PC-9 (cell line): Measurements from ENCODE around the gene MIDN. TPM values are rescaled to one million over a fixed set of nuclear protein-coding genes. Genes with fewer than 3 reads are reported as not detected.
A peak's percentile ranks its signal among the peaks of the same experiment; 100 is the strongest.

ENCODE experiments used
- BruUV-seq: library from RNA; stranded (reverse); fragments of 400-500 nt; replicated peaks from 2 replicates; lab custom pipeline; 2021; lab: Mats Ljungman, UMichigan
- CTCF ChIA-PET: fragments of 300-600 bp; sonication (Branson Sonifier 250); formaldehyde crosslinking; loops from one replicate; lab custom pipeline; 2022; ENCODE audit warnings: antibody characterized with exemption; lab: Charles Lee
- POLR2A ChIA-PET: fragments of 300-600 bp; sonication (Branson Sonifier 250); formaldehyde crosslinking; loops from one replicate; lab custom pipeline; 2022; ENCODE audit warnings: antibody characterized with exemption; ENCODE audit not compliant: unreplicated experiment; lab: Charles Lee
- DNase-seq, 2 experiments: peaks; one replicate each; pipeline versions ENCODE4 v3.0.0 to v3.0.0-alpha.2; 2015 to 2022; ENCODE audit warnings: mixed read lengths in 1 of 2
- H2AFZ ChIP-seq: fragments of 200-600 bp; sonication (generic); 2 replicates; pipeline ENCODE4 v1.8.1; 2017; ENCODE audit warnings: antibody characterized with exemption
- H3F3A ChIP-seq: fragments of 200-600 bp; sonication (generic); 2 replicates; pipeline ENCODE4 v1.8.1; 2017; ENCODE audit warnings: antibody characterized with exemption, mild to moderate bottlenecking, low read depth; ENCODE audit not compliant: insufficient read depth
- H3K27ac ChIP-seq: fragments of 200-600 bp; sonication (generic); 2 replicates; pipeline ENCODE4 v1.6.1; 2016; ENCODE audit warnings: mixed run types
- H3K27me3 ChIP-seq: fragments of 200-600 bp; sonication (generic); 2 replicates; pipeline ENCODE4 v1.6.1; 2016; ENCODE audit warnings: low read depth, mixed run types; ENCODE audit not compliant: insufficient read depth
- H3K36me3 ChIP-seq: fragments of 200-600 bp; sonication (generic); 2 replicates; pipeline ENCODE4 v1.6.1; 2016; ENCODE audit warnings: low read depth, mixed run types
- H3K4me1 ChIP-seq: fragments of 200-600 bp; sonication (generic); replicated peaks from 2 replicates; pipeline ENCODE4 v1.6.1; 2016; ENCODE audit warnings: mixed run types; ENCODE audit not compliant: insufficient read depth
- H3K4me2 ChIP-seq: fragments of 200-600 bp; sonication (generic); 2 replicates; pipeline ENCODE4 v1.6.1; 2017; ENCODE audit warnings: mixed run types
- H3K4me3 ChIP-seq: fragments of 200-600 bp; sonication (generic); 2 replicates; pipeline ENCODE4 v1.6.1; 2016; ENCODE audit warnings: mixed run types
- H3K79me2 ChIP-seq: fragments of 200-600 bp; sonication (generic); 2 replicates; pipeline ENCODE4 v1.6.1; 2017; ENCODE audit warnings: low read depth, mixed run types
- H3K9me2 ChIP-seq: fragments of 200-600 bp; sonication (generic); 2 replicates; pipeline ENCODE4 v1.8.1; 2017; ENCODE audit warnings: mild to moderate bottlenecking; ENCODE audit not compliant: insufficient read depth
- H3K9me3 ChIP-seq: fragments of 200-600 bp; sonication (generic); 2 replicates; pipeline ENCODE4 v1.8.1; 2016; ENCODE audit warnings: low read depth; ENCODE audit not compliant: insufficient read depth
- H4K20me1 ChIP-seq: fragments of 200-600 bp; sonication (generic); 2 replicates; pipeline ENCODE4 v1.8.1; 2017; ENCODE audit not compliant: insufficient read depth
- CTCF ChIP-seq: fragments of 200-600 bp; sonication (generic); conservative IDR thresholded peaks from 2 replicates; pipeline ENCODE4 v1.6.1; 2017; ENCODE audit warnings: mixed run types, antibody characterized with exemption, mild to moderate bottlenecking, moderate library complexity
- EZH2 ChIP-seq: fragments of 200-600 bp; sonication (generic); IDR thresholded peaks from 2 replicates; pipeline ENCODE4 v1.8.0; 2017; ENCODE audit warnings: antibody characterized with exemption, low read depth
- intact Hi-C: fragments of 100-400 bp; cut with micrococcal nuclease; formaldehyde crosslinking; loops from one replicate; pipeline ENCODE4 v1.10.0; 2022; ENCODE audit not compliant: unreplicated experiment
- total RNA-seq: library from RNA; stranded (reverse); gene quantifications from 2 replicates; pipeline ENCODE4 v1.2.3, GENCODE V29; 2021

Gene MIDN
- total RNA-seq, 1 experiment from 2014 or later = 61.4 TPM

GRCh38 chr19:1214862-1215731, 33.3 kb upstream of the MIDN start:
- no peaks in the 10 kb centered on the region for H3K9me2 ChIP-seq
- H3K27me3 ChIP-seq = no peaks in the 10 kb centered on the region
- peak overlapping the region; percentile 53 for H3K4me2 ChIP-seq
- BruUV-seq = no TSS peak
- peaks cover 29% of the 10 kb centered on the region; the same call in 1 of the 2 replicates for H4K20me1 ChIP-seq
- CTCF ChIA-PET = interaction anchor here (0.6 kb wide), 1 partner anchor 10 kb away, joined by 3 read pairs; no protein-coding TSS in a partner anchor
- H2AFZ ChIP-seq = no peak overlapping the region
- H3F3A ChIP-seq = peaks cover 25% of the 10 kb centered on the region
- no peaks in the 10 kb centered on the region for H3K9me3 ChIP-seq
- H3K36me3 ChIP-seq = no peaks in the 10 kb centered on the region
- POLR2A ChIA-PET = no interaction called here
- peak; percentile 60 to 70 for DNase-seq
- peaks cover 75% of the 10 kb centered on the region for H3K79me2 ChIP-seq
- H3K4me3 ChIP-seq = no peak overlapping the region
- intact Hi-C loops = no loop called here
- TF ChIP-seq CTCF (no peak), EZH2 (no peak)
- H3K4me1 ChIP-seq = peaks cover 31% of the 10 kb centered on the region
- H3K27ac ChIP-seq = peak overlapping the region; percentile 83

GRCh38 chr19:1216756-1217155, 31.6 kb upstream of the MIDN start:
- H3K27me3 ChIP-seq = no peaks in the 10 kb centered on the region
- BruUV-seq = no TSS peak
- POLR2A ChIA-PET = no interaction called here

GRCh38 chr19:1217366-1217765, 31.0 kb upstream of the MIDN start:
- CTCF ChIA-PET = interaction anchor here (0.6 to 0.8 kb wide), 2 partner anchors 139 to 1602 kb away, joined by 3 to 4 read pairs; no protein-coding TSS in a partner anchor

More at GRCh38 chr19:1216756-1217155, 31.6 kb upstream of the MIDN start:
- peaks cover 59% of the 10 kb centered on the region for H3K79me2 ChIP-seq
- no peaks in the 10 kb centered on the region for H3K9me3 ChIP-seq
- H3K27ac ChIP-seq = peak overlapping the region; percentile 78
- peaks cover 31% of the 10 kb centered on the region for H3K4me1 ChIP-seq
- H2AFZ ChIP-seq = no peak overlapping the region
- no peak for TF ChIP-seq EZH2
- no peak for TF ChIP-seq CTCF
- intact Hi-C loops = no loop called here
- H3K9me2 ChIP-seq = no peaks in the 10 kb centered on the region
- peaks cover 26% of the 10 kb centered on the region; the same call in 1 of the 2 replicates for H4K20me1 ChIP-seq
- no peaks in the 10 kb centered on the region for H3K36me3 ChIP-seq
- CTCF ChIA-PET = interaction anchor here (0.6 kb wide), 1 partner anchor 1602 kb away, joined by 4 read pairs; no protein-coding TSS in a partner anchor
- H3K4me2 ChIP-seq = peak overlapping the region; percentile 56
- DNase-seq = no peak
- peaks cover 25% of the 10 kb centered on the region for H3F3A ChIP-seq
- H3K4me3 ChIP-seq = no peak overlapping the region

More at GRCh38 chr19:1217366-1217765, 31.0 kb upstream of the MIDN start:
- H4K20me1 ChIP-seq = peaks cover 24% of the 10 kb centered on the region; the same call in 1 of the 2 replicates
- no peak overlapping the region for H2AFZ ChIP-seq
- no peaks in the 10 kb centered on the region for H3K27me3 ChIP-seq
- H3K9me2 ChIP-seq = no peaks in the 10 kb centered on the region
- no peak overlapping the region for H3K4me3 ChIP-seq
- peaks cover 25% of the 10 kb centered on the region for H3F3A ChIP-seq
- H3K4me2 ChIP-seq = no peak overlapping the region
- H3K36me3 ChIP-seq = no peaks in the 10 kb centered on the region
- H3K27ac ChIP-seq = peak overlapping the region; percentile 78; the same call in 1 of the 2 replicates
- intact Hi-C loops = no loop called here
- peaks cover 31% of the 10 kb centered on the region for H3K4me1 ChIP-seq
- H3K79me2 ChIP-seq = peaks cover 54% of the 10 kb centered on the region
- no peak for TF ChIP-seq CTCF
- no peak for TF ChIP-seq EZH2
- no peaks in the 10 kb centered on the region for H3K9me3 ChIP-seq
- POLR2A ChIA-PET = no interaction called here
- DNase-seq = no peak
- no TSS peak for BruUV-seq
